ENCODE data around the gene ASPG. TPM values are rescaled to one million over a fixed set of nuclear protein-coding genes. Genes with fewer than 3 reads are reported as not detected.

Gene ASPG
- total RNA-seq, 1 donor from 2014 or later: 1.2 TPM

GRCh38 chr14:104149278-104149595 is 63.7 kb downstream of the ASPG start:
- no peak overlapping the region for H3K27ac ChIP-seq
- H3K9ac ChIP-seq: no peak overlapping the region
- no peaks in the 10 kb centered on the region for H3K9me3 ChIP-seq (ENCODE audit: low read depth)
- no peaks in the 10 kb centered on the region for H3K36me3 ChIP-seq
- no peak overlapping the region for H2AFZ ChIP-seq (replicated peaks)
- peaks cover 62% of the 10 kb centered on the region for H3K79me2 ChIP-seq (ENCODE audit: low read depth)
- Mint-ChIP-seq H3K9me3 (no peaks in the 10 kb centered on the region), H3K27ac (no peak overlapping the region), H3K4me1 (peaks cover 26% of the 10 kb centered on the region), H3K4me3 (no peak overlapping the region), H3K27me3 (ENCODE audit: insufficient read depth, low read depth) (peaks cover 9% of the 10 kb centered on the region), H3K36me3 (no peaks in the 10 kb centered on the region)
- peak overlapping the region; percentile 70 for H3K4me2 ChIP-seq
- peaks cover 59% of the 10 kb centered on the region for H4K20me1 ChIP-seq (ENCODE audit: low read depth)
- no peaks in the 10 kb centered on the region for H3K27me3 ChIP-seq
- DNase-seq (ENCODE audit: low spot score): no peak
- TF ChIP-seq EZH2phosphoT487 (IDR thresholded peaks at IDR 0.05) (no peak), EZH2 (IDR thresholded peaks at IDR 0.05) (no peak)
- TF ChIP-seq, protein P1, sequence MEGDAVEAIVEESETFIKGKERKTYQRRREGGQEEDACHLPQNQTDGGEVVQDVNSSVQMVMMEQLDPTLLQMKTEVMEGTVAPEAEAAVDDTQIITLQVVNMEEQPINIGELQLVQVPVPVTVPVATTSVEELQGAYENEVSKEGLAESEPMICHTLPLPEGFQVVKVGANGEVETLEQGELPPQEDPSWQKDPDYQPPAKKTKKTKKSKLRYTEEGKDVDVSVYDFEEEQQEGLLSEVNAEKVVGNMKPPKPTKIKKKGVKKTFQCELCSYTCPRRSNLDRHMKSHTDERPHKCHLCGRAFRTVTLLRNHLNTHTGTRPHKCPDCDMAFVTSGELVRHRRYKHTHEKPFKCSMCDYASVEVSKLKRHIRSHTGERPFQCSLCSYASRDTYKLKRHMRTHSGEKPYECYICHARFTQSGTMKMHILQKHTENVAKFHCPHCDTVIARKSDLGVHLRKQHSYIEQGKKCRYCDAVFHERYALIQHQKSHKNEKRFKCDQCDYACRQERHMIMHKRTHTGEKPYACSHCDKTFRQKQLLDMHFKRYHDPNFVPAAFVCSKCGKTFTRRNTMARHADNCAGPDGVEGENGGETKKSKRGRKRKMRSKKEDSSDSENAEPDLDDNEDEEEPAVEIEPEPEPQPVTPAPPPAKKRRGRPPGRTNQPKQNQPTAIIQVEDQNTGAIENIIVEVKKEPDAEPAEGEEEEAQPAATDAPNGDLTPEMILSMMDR (IDR thresholded peaks at IDR 0.05): no peak
- no peak overlapping the region for H3K4me3 ChIP-seq
- H3F3A ChIP-seq (ENCODE audit: low read depth): peaks cover 20% of the 10 kb centered on the region
- peaks cover 41% of the 10 kb centered on the region for H3K4me1 ChIP-seq

- TF ChIP-seq, protein P1 (IDR thresholded peaks at IDR 0.05): no peak
- TF ChIP-seq EZH2 (IDR thresholded peaks at IDR 0.05) (no peak), EZH2phosphoT487 (IDR thresholded peaks at IDR 0.05) (no peak)
- no peaks in the 10 kb centered on the region for H3K36me3 Mint-ChIP-seq
- peak; percentile 87 for DNase-seq (ENCODE audit: low spot score)
- Histone ChIP-seq H3K9me3 (ENCODE audit: low read depth) (no peaks in the 10 kb centered on the region), H3K36me3 (no peaks in the 10 kb centered on the region), H3K9ac (no peak overlapping the region), H3K4me3 (no peak overlapping the region), H3K27me3 (no peaks in the 10 kb centered on the region), H3K79me2 (ENCODE audit: low read depth) (peaks cover 57% of the 10 kb centered on the region), H3F3A (ENCODE audit: low read depth) (peaks cover 20% of the 10 kb centered on the region), H3K27ac (no peak overlapping the region), H2AFZ (replicated peaks) (no peak overlapping the region), H3K4me1 (peaks cover 41% of the 10 kb centered on the region), H3K4me2 (peak overlapping the region; percentile 70), H4K20me1 (ENCODE audit: low read depth) (peaks cover 55% of the 10 kb centered on the region)
- no peaks in the 10 kb centered on the region for H3K9me3 Mint-ChIP-seq
- H3K4me3 Mint-ChIP-seq: no peak overlapping the region
- H3K4me1 Mint-ChIP-seq: peaks cover 26% of the 10 kb centered on the region
- H3K27me3 Mint-ChIP-seq (ENCODE audit: insufficient read depth, low read depth): peaks cover 7% of the 10 kb centered on the region
- H3K27ac Mint-ChIP-seq: no peak overlapping the region
Observed at GRCh38 chr14:104149617-104150135, 64.2 kb downstream of the ASPG start.

- Histone ChIP-seq H3K36me3 (no peaks in the 10 kb centered on the region), H3K9ac (no peak overlapping the region), H2AFZ (replicated peaks) (no peak overlapping the region), H3K27ac (no peak overlapping the region), H3K4me1 (peaks cover 41% of the 10 kb centered on the region), H4K20me1 (ENCODE audit: low read depth) (peaks cover 49% of the 10 kb centered on the region), H3K9me3 (ENCODE audit: low read depth) (no peaks in the 10 kb centered on the region), H3F3A (ENCODE audit: low read depth) (peaks cover 20% of the 10 kb centered on the region), H3K27me3 (no peaks in the 10 kb centered on the region), H3K4me3 (no peak overlapping the region), H3K79me2 (ENCODE audit: low read depth) (peaks cover 50% of the 10 kb centered on the region), H3K4me2 (peak overlapping the region; percentile 37)
- no peak overlapping the region for H3K4me3 Mint-ChIP-seq
- peak; percentile 89 for DNase-seq (ENCODE audit: low spot score)
- H3K4me1 Mint-ChIP-seq: peaks cover 26% of the 10 kb centered on the region
- TF ChIP-seq EZH2 (IDR thresholded peaks at IDR 0.05) (no peak), EZH2phosphoT487 (IDR thresholded peaks at IDR 0.05) (no peak)
- TF ChIP-seq, protein P1 (IDR thresholded peaks at IDR 0.05): peak; percentile 42
- H3K36me3 Mint-ChIP-seq: no peaks in the 10 kb centered on the region
- H3K27me3 Mint-ChIP-seq (ENCODE audit: insufficient read depth, low read depth): peaks cover 3% of the 10 kb centered on the region
- H3K27ac Mint-ChIP-seq: no peak overlapping the region
- no peaks in the 10 kb centered on the region for H3K9me3 Mint-ChIP-seq
Observed at GRCh38 chr14:104150136-104151025, 64.9 kb downstream of the ASPG start.

All from neural progenitor cell (in vitro differentiated cells).